Suprapubic skin (tissue), 4 donors: Measurements from ENCODE around the gene MOXD1. TPM values are rescaled to one million over a fixed set of nuclear protein-coding genes. Genes with fewer than 3 reads are reported as not detected.
"Not testable (repeated sequence)": the region's sequence is repeated elsewhere in the genome, so short reads cannot be mapped to it uniquely, and the experiment has no call there.

ENCODE experiments used
- DNase-seq, 2 donors: peaks; one replicate each; pipeline ENCODE4 v3.0.0-alpha.2; 2019; ENCODE audit warnings: low spot score in 2 of 2
- H3K27ac ChIP-seq: fragments of 200-600 bp; sonication (generic); one replicate; pipeline ENCODE4 v1.5.1; 2019
- H3K27me3 ChIP-seq: fragments of 200-600 bp; sonication (generic); one replicate; pipeline ENCODE4 v1.5.1; 2019
- H3K36me3 ChIP-seq: fragments of 200-600 bp; sonication (generic); one replicate; pipeline ENCODE4 v1.5.1; 2019
- H3K4me1 ChIP-seq: fragments of 200-600 bp; sonication (generic); one replicate; pipeline ENCODE4 v1.5.1; 2019
- H3K4me3 ChIP-seq: fragments of 200-600 bp; sonication (generic); one replicate; pipeline ENCODE4 v1.5.1; 2019; ENCODE audit warnings: mild to moderate bottlenecking
- H3K9me3 ChIP-seq: fragments of 200-600 bp; sonication (generic); one replicate; pipeline ENCODE4 v1.5.1; 2019
- EP300 ChIP-seq: sonication (generic); formaldehyde crosslinking; IDR thresholded peaks from one replicate; pipeline ENCODE4 v1.6.1; 2017; ENCODE audit warnings: antibody characterized with exemption
- POLR2A ChIP-seq, 2 donors: fragments of 450-650 bp; IDR thresholded peaks; one replicate each; pipeline ENCODE4 v1.6.1; 2017; ENCODE audit warnings: antibody characterized with exemption in 2 of 2, mild to moderate bottlenecking in 2 of 2, moderate library complexity in 2 of 2
- POLR2AphosphoS5 ChIP-seq, 3 donors: sonication (generic); formaldehyde crosslinking; IDR thresholded peaks; one replicate each; pipeline ENCODE4 v1.6.1; 2017; ENCODE audit warnings: antibody characterized with exemption in 3 of 3
- WGBS: methylation state at CpG from one replicate; pipeline ENCODE4 v1.1.5; 2018; 5-methylcytosine and 5-hydroxymethylcytosine counted together
- total RNA-seq, 4 donors: library from RNA; depleted of rRNA; stranded (reverse); fragments of >200 nt; gene quantifications; one replicate each; pipeline ENCODE4 v1.1.0, GENCODE V29; 2016
- TF ChIP-seq, protein P1 (sequence below), 2 donors: fragments of 200-600 bp in 1 of 2; fragments of 450-650 bp in 1 of 2; sonication (generic) in 1 of 2; IDR thresholded peaks; one replicate each; pipeline ENCODE4 v1.5.1; 2016 to 2019; ENCODE audit warnings: antibody characterized with exemption in 2 of 2, mild to moderate bottlenecking in 1 of 2, moderate library complexity in 1 of 2

MOXD1 gene
- total RNA-seq, 4 donors from 2014 or later: 16.7 to 25.9 (median 21.0) TPM

DNA sequence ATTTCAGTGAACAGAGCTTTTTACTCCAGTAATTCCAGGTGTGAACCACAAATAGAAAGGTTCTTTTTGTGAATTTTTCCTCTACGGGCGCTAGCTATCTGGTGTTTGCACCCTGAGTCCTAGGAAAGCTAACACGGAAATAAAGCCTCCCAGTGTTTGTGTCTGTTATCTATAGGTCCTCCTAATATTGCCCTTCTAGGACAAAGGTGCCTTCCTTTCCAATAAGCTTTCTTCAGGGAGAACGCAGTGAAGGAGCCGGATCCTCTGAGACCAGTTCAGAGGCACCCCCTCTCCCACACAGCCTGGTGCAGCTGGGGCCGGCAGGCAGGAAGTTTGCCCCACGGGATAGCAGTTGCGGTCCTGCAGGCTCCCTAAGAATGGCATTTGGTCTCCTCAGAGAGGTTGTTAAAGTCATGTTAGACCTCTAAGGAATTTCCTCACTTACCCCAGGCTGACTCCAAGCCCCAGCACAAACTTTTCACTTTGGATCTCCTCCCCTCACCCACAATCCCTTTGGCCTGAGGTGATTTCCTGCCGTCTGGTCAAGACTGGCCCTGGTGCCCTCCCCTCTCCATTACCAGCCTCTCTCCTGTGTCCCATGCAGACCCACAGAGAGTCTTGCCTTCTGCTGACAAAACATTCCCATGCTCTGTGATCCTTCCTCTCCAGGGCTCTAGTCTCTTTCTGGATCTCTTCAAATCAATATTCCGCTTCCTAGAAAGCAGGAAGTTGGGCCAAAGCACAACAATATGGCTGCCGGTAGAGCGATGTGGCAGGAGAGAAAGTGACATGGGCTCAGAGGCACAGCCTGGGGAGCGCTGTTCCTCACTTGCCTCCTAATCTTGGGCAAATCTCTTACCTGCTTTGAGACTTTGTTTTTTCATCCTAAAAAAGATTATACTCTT, 126.0 kb downstream of the MOXD1 start:
- TF ChIP-seq POLR2AphosphoS5 (IDR thresholded peaks at IDR 0.05): no peak
- TF ChIP-seq, protein P1, sequence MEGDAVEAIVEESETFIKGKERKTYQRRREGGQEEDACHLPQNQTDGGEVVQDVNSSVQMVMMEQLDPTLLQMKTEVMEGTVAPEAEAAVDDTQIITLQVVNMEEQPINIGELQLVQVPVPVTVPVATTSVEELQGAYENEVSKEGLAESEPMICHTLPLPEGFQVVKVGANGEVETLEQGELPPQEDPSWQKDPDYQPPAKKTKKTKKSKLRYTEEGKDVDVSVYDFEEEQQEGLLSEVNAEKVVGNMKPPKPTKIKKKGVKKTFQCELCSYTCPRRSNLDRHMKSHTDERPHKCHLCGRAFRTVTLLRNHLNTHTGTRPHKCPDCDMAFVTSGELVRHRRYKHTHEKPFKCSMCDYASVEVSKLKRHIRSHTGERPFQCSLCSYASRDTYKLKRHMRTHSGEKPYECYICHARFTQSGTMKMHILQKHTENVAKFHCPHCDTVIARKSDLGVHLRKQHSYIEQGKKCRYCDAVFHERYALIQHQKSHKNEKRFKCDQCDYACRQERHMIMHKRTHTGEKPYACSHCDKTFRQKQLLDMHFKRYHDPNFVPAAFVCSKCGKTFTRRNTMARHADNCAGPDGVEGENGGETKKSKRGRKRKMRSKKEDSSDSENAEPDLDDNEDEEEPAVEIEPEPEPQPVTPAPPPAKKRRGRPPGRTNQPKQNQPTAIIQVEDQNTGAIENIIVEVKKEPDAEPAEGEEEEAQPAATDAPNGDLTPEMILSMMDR (IDR thresholded peaks at IDR 0.05): no peak
- no peak for TF ChIP-seq POLR2A (IDR thresholded peaks at IDR 0.05)
- no peak for TF ChIP-seq EP300
- 73% methylated on average over 13 of the region's 13 CpGs for WGBS
- Histone ChIP-seq H3K27ac (no peak overlapping the region), H3K27me3 (peaks cover 8% of the 10 kb centered on the region), H3K36me3 (no peaks in the 10 kb centered on the region), H3K4me3 (no peak overlapping the region), H3K4me1 (peaks cover 3% of the 10 kb centered on the region), H3K9me3 (no peaks in the 10 kb centered on the region)
- no peak for DNase-seq

DNA sequence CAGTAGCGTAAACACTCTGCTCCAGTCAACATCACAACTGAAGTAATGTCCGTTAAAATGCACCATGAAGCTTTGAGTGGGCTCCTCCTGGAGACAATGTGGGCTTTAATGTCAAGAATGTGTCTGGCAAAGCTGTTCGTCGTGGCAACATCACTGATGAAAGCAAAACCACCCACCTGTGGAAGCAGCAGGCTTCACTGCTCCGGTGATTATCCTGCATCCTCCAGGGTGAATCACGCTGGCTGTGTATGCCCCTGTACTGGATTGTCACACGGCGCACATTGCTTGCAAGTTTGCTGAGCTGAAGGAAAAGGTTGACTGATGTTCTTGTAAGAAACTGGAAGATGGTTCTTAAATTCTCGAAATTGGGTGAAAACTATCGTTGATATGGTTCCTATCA, 128.5 kb downstream of the MOXD1 start:
- Histone ChIP-seq H3K36me3 (no peaks in the 10 kb centered on the region), H3K27ac (no peak overlapping the region), H3K9me3 (no peaks in the 10 kb centered on the region), H3K27me3 (peaks cover 8% of the 10 kb centered on the region), H3K4me1 (peaks cover 3% of the 10 kb centered on the region), H3K4me3 (no peak overlapping the region)
- DNase-seq: no peak
- TF ChIP-seq, protein P1 (IDR thresholded peaks at IDR 0.05): no peak
- no peak for TF ChIP-seq EP300
- no peak for TF ChIP-seq POLR2AphosphoS5 (IDR thresholded peaks at IDR 0.05)
- no peak for TF ChIP-seq POLR2A (IDR thresholded peaks at IDR 0.05)
- 90% methylated on average over 10 of the region's 10 CpGs for WGBS

DNA sequence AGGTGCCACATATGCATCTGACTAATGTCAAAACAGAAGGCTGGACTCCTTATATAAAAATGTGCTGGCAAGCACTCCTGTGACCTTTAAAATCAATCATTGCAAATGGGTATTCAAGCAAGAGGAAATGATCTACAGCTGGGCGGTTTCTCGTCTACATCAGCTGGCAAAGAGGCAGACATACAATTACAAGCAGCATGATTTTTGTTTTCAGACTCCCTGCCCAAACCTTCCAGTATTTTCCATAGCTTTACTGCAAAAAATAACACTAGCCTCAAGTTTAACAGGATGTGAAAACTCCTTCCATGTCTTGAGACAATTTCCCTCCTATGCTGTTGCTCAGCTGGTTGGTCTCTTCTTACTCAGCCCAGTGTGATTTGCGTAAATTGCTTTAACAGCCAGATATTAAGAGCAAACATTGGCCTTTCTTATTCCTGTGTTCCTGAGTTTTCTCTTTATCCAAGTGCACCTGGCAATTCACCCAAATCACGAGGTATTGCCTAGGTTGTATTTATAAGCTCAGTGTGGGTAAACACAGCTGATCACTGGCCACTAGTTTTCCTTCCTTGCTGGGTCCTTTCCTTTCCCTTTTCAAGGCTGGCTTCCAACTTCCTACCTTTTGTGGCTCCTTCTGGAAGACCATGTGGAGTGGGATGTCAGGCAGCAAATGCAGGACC, 130.4 kb downstream of the MOXD1 start:
- H3K27me3 ChIP-seq: peaks cover 8% of the 10 kb centered on the region
- H3K36me3 ChIP-seq: no peaks in the 10 kb centered on the region
- H3K4me3 ChIP-seq: no peak overlapping the region
- WGBS: 37% methylated on average over 4 of the region's 4 CpGs
- TF ChIP-seq EP300 (no peak), POLR2A (IDR thresholded peaks at IDR 0.05) (no peak), POLR2AphosphoS5 (IDR thresholded peaks at IDR 0.05) (no peak)
- TF ChIP-seq, protein P1 (IDR thresholded peaks at IDR 0.05): no peak
- no peaks in the 10 kb centered on the region for H3K9me3 ChIP-seq
- H3K4me1 ChIP-seq: peaks cover 3% of the 10 kb centered on the region
- no peak for DNase-seq
- no peak overlapping the region for H3K27ac ChIP-seq

DNA sequence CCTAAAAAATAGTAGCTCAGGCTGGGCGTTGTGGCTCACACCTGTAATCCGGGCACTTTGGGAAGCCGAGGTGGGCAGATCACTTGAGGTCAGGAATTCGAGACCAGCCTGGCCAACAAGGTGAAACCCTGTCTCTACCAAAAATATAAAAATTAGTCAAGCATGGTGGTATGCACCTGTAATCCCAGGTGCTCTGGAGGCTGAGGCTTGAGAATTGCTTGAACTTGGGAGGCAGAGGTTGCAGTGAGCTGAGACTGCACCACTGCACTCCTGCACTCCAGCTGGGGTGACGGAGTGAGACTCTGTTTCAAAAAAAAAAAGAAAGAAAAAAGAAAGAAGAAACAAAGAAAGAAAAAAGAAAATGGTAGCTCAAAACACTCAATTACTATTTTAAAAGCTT, 132.6 kb downstream of the MOXD1 start:
- not testable (repeated sequence) for H3K4me3 ChIP-seq, H3K4me1 ChIP-seq, H3K36me3 ChIP-seq, H3K27me3 ChIP-seq, DNase-seq, H3K9me3 ChIP-seq, H3K27ac ChIP-seq
- WGBS: 94% methylated on average over 5 of the region's 5 CpGs

DNA sequence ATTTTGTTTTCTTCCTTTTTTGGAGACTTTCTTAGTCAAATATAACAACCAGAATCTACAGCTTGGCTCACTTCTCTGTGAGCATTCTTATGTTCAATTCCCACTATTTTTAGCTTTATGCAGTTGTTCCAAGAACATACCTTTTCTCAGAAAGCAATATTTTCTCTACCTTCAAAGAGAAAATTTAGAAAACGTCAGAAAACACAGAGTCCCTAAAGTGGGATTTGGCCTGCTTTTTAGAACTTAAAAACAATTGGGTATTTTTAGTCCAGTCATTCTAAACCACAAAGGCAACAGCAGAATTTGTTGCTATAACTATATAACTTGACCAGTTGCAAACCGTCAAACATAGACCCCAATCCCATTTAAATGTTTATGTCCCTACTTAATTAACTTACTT, 133.1 kb downstream of the MOXD1 start:
- H3K4me1 ChIP-seq: no peaks in the 10 kb centered on the region
- H3K4me3 ChIP-seq: no peak overlapping the region
- no peaks in the 10 kb centered on the region for H3K27me3 ChIP-seq
- WGBS: 58% methylated on average over 2 of the region's 2 CpGs
- no peaks in the 10 kb centered on the region for H3K36me3 ChIP-seq
- no peak for DNase-seq
- no peaks in the 10 kb centered on the region for H3K9me3 ChIP-seq
- H3K27ac ChIP-seq: no peak overlapping the region
- TF ChIP-seq EP300 (no peak), POLR2A (IDR thresholded peaks at IDR 0.05) (no peak), POLR2AphosphoS5 (IDR thresholded peaks at IDR 0.05) (no peak)
- TF ChIP-seq, protein P1 (IDR thresholded peaks at IDR 0.05): no peak
